ENCODE results near the gene CYYR1. TPM values are rescaled to one million over a fixed set of nuclear protein-coding genes. Genes with fewer than 3 reads are reported as not detected.

The CYYR1 gene
- total and polyA plus RNA-seq, 8 donors = 20.4 to 88.0 (median 75.9) TPM

DNA sequence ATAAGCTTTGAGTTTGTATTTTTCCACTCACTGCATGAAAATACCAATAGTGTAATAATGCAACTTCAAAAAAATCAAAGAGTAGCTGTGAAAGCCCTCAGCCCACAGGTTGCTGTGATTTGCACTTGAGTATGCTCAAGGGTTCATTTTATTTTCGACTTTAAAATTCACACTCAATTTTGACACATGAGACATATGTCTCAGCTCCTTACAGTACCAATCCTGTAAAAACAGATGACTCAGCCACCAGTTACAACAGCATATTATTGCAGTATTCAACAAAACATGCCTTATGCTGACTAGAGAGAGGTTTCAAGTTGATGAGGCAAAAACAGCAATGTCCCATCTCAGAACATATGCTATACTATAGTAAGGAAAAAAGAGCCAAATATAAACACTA lies 66.1 kb downstream of the CYYR1 start:
- TF ChIP-seq, protein P1, sequence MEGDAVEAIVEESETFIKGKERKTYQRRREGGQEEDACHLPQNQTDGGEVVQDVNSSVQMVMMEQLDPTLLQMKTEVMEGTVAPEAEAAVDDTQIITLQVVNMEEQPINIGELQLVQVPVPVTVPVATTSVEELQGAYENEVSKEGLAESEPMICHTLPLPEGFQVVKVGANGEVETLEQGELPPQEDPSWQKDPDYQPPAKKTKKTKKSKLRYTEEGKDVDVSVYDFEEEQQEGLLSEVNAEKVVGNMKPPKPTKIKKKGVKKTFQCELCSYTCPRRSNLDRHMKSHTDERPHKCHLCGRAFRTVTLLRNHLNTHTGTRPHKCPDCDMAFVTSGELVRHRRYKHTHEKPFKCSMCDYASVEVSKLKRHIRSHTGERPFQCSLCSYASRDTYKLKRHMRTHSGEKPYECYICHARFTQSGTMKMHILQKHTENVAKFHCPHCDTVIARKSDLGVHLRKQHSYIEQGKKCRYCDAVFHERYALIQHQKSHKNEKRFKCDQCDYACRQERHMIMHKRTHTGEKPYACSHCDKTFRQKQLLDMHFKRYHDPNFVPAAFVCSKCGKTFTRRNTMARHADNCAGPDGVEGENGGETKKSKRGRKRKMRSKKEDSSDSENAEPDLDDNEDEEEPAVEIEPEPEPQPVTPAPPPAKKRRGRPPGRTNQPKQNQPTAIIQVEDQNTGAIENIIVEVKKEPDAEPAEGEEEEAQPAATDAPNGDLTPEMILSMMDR (IDR thresholded peaks at IDR 0.05) = no peak
- H3K27ac ChIP-seq = no peak overlapping the region
- intact Hi-C loops (cut with DNase I) = no loop called here

DNA sequence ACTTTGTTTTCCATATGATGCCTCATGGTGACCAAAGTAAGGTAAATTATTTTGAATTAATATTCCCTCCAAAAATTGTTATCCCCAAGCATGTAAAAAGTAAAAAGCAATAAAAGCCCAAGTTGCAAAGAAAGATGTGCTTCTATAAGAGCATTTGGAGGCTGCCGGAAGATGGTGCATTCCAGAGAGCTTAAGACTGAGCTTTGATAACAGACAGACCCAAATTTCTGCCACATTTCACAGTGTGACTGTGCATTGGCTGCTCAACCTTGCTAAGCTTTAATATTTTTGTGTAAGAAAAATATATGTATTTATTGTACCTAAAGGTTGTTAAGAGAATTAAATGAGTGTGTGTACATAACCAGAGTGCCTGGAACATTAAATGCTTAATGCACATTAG lies 67.9 kb downstream of the CYYR1 start:
- Histone ChIP-seq H3K27me3 (no peaks in the 10 kb centered on the region), H3K27ac (no peak overlapping the region), H3K4me1 (no peaks in the 10 kb centered on the region), H3K36me3 (no peaks in the 10 kb centered on the region), H3K4me3 (no peak overlapping the region), H3K9me3 (no peaks in the 10 kb centered on the region)
- DNase-seq = no peak
- no peak for ATAC-seq
- TF ChIP-seq, protein P1 (IDR thresholded peaks at IDR 0.05) = no peak
- intact Hi-C loops (cut with DNase I) = no loop called here

More for the DNA sequence above, 66.1 kb downstream of the CYYR1 start:
- DNase-seq (no peak), ATAC-seq (no peak)
- Histone ChIP-seq H3K4me3 (no peak overlapping the region), H3K9me3 (no peaks in the 10 kb centered on the region), H3K36me3 (no peaks in the 10 kb centered on the region), H3K4me1 (no peaks in the 10 kb centered on the region), H3K27me3 (no peaks in the 10 kb centered on the region)

DNA sequence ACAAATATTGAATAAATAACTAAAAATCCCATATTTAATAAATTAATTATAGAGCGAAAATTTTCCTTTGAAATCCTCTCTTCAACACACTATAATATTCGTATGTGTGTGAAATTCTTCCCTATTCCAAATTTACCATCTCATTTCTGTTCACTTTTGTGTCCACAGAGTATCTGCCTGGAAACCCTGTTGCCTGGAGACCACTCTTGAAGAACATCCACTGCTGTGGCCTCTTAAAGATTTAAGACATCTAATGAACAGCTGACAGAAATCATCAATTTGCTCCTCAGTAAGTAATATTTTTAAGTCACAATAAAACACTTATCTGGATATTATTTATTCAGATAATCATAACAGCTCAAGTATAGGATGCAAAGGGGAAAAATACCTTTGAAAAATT lies 69.7 kb downstream of the CYYR1 start:
- H3K9me3 ChIP-seq = peaks cover 0 to 8% of the 10 kb centered on the region in 2 donors
- DNase-seq = no peak

DNA sequence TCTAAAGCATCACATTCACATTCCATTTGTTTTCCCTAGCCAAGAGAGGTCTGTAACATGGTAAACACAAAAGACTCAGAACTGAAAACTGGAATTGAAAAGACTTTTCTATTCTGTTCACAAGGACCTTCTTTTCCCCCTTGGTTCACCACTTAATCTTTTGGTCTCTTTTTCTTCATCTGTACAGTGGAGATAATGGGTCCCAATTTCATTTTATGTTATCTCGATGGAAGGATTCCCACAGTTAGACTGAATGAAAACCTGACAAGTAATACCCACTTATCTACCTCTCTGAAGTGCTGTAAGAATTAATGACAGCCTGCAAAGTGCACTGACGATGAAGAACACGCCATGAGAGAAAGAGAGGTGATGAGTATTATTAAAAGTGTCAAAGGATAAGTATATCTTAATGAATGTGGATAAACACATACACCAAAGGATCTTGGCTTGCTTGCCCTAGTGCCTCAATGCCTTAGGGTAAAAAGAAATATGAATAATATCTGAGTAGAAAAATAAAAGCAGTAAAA lies 71.5 kb downstream of the CYYR1 start:
- intact Hi-C loops (cut with DNase I) = no loop called here
- Histone ChIP-seq H3K4me3 (no peak overlapping the region), H3K4me1 (no peaks in the 10 kb centered on the region), H3K27me3 (no peaks in the 10 kb centered on the region), H3K27ac (no peak overlapping the region), H3K9me3 (peaks cover 0 to 9% of the 10 kb centered on the region in 2 donors), H3K36me3 (no peaks in the 10 kb centered on the region)
- TF ChIP-seq, protein P1 (IDR thresholded peaks at IDR 0.05) = no peak
- ATAC-seq (no peak), DNase-seq (no peak)

More for the DNA sequence above, 69.7 kb downstream of the CYYR1 start:
- TF ChIP-seq, protein P1 (IDR thresholded peaks at IDR 0.05) = no peak
- ATAC-seq = no peak
- Histone ChIP-seq H3K4me3 (no peak overlapping the region), H3K27ac (no peak overlapping the region), H3K4me1 (no peaks in the 10 kb centered on the region), H3K27me3 (no peaks in the 10 kb centered on the region), H3K36me3 (no peaks in the 10 kb centered on the region)
- intact Hi-C loops (cut with DNase I) = no loop called here

DNA sequence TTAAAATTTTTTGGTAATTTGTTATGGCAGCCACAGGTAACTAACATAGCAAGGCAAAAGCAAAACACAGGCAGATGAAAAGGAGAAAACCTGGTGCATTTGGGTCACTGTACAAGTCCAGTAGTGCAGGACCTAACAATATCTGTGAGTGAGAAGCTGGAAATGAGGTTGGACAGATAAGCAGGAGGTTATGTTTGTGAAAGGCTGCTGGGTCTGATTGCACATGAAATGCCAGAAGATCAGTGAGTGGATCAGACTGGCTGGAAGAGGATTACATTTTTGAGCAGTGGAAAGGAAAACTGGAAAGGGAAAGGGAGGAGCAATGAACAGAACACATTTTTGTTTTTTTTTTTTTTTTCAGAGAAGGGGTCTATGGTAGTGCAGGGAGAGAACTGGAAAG lies 73.6 kb downstream of the CYYR1 start:
- Histone ChIP-seq H3K4me1 (no peaks in the 10 kb centered on the region), H3K27ac (no peak overlapping the region), H3K4me3 (no peak overlapping the region), H3K36me3 (no peaks in the 10 kb centered on the region), H3K27me3 (no peaks in the 10 kb centered on the region), H3K9me3 (peaks cover 0 to 9% of the 10 kb centered on the region in 2 donors)
- no peak for DNase-seq
- intact Hi-C loops (cut with DNase I) = no loop called here
- ATAC-seq = no peak
- TF ChIP-seq, protein P1 (IDR thresholded peaks at IDR 0.05) = no peak
